IPS-NIHi7 (cell line): ENCODE measurements around the gene FUOM.

Experiments
- DNase-seq: peaks from one replicate; pipeline ENCODE4 v3.0.0; 2012; ENCODE audit warnings: mixed read lengths; ENCODE audit errors: extremely low spot score

The FUOM gene

DNA sequence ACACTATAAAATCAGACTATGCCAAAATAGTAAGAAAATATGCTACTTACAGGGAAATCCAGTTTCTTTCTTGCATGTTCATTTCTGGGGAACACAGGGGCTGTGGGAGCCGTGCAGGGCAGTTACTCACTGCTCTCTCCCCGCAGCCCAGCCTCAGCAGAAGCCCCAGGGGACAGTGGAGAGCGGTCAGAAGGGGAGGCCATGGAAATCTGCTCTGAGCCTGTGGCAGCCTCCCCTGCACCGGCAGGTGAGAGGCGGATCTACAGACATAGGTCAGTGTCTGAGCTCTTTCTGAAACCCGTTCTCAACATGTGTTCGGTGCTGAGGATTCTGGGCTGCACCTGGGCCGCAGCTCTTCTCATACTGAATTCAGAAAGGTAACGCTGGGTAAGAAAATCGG is 46.2 kb downstream of the FUOM start:
- DNase-seq: no peak

DNA sequence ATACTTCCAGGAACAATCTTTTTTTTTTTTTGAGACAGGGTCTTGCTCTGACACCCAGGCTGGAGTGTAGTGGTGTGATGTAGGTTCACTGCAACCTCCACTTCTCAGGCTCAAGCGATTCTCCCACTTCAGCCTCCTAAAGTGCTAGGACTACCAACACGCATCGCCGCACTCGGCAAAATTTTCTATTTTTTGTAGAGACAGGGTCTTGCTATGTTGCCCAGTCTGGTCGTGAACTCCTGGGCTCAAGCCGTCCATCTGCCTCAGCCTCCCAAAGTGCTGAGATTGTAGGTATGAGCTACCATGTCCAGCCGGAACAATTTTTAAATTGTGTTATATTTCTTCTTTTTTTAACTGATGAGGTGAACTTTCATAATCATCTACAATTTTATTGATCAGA is 47.0 kb downstream of the FUOM start:
- no peak for DNase-seq

DNA sequence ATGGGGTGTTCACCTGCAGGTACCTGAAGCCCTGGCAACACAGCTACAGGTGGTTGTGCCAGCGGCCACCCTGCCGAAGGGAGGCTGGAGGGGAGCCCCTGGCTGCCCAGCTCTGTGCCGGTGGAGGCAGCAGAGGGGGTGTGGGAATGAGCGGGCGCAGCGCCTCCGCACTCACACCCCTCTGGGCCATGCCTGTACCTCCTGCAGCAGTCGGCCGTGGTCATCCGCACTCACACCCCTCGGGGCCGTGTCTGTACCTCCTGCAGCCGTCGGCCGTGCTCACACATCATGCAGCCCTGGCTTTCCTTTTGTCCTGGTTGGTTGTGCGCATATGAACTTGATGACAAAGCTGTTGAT is 47.4 kb downstream of the FUOM start:
- DNase-seq: no peak

DNA sequence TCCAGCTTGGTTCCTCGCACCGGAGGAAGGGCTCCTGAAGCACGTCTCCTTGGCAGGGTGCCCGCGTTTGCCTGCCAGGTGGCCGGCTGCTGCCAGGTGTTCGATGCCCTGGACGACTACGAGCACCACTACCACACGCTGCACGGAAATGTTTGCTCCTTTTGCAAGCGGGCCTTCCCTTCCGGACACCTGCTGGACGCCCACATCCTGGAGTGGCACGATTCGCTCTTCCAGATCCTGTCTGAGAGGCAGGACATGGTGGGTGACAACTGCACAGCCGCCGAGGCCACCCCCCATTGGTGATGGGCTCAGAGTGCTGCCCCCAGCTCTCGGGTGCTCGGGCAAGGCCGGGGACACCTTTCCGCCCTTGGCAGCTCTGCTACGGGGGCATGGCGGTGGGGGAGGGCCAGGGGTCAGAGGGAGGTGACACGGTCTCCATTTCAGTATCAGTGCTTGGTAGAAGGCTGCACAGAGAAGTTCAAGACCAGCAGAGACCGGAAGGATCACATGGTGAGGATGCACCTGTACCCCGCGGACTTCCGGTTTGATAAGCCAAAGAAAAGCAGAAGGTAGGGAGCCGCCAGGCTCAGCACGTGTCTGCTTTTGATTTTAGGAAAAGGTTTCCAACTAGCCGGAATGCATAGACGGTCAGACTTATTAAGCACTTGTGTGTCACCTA is 48.0 kb downstream of the FUOM start:
- DNase-seq: no peak

DNA sequence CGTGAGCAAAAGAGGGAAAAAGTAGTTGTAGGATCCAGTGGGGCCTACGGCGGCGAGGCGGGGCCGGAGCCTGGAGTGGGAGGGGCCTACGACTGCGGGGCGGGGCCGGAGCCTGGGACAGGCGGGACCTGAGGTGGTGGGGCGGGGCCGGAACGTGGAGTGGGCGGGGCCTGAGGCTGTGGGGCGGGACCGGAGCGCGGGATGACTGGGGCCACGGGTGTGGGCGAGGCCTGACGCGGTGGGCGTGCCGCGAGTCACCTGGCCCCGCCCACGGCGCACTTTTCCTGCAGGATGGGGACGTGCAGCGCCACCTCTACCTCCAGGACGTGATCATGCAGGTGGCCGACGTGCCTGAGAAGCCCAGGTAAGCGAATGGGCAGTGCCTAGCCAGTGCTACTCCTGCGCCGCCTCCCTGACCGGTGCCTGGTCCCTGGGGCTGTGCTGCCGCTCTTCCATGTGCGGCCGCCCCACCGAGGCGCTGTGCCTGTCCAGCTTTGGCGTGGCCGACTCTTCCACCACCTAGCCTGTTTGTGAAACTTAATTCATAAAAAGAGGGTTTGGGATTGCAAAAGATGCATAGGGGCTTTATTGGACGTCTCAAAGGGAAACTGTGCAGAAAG is 48.6 kb downstream of the FUOM start:
- DNase-seq: peak; percentile 97

DNA sequence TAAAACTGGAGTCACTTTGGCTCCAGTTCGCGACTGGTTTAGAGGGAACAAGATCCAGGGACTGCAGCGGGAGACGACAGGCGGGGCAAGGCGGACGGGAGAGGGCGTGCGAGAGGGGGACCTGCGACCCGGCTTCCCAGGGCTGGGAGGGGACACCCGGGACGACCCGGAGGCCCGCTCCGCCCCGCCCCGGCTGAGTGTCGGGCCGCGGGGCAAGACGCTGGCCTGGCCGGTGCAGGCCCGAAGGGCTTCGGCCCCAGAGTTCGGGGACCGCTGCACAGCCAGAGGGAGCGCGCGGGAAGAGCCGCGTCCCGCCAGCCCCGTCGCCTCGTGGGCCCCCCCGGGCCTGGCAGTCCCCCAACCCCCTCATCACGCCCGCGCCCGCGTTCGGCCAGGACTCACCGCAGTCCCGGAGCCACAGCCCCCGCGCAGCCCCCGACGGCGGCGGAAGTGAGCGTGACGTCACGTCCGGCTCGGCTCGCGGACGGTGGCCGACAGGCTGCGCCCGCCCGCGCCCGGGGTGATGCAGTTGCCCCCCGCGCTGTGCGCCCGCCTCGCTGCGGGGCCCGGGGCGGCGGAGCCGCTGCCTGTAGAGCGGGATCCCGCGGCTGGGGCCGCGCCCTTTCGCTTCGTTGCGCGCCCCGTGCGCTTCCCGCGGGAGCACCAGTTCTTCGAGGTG is 49.3 kb downstream of the FUOM start, which contains the start of the genes TUBGCP2 and ZNF511:
Gene TUBGCP2 (minus strand): TSS at position 452 of the 679 bp plus-strand sequence. CDS start 5,931 bp downstream, outside the sequence.
Gene ZNF511 (plus strand): TSS at position 494 of the 679 bp plus-strand sequence. CDS start 30 bp downstream, at position 524.
- peak; percentile 85 for DNase-seq

DNA sequence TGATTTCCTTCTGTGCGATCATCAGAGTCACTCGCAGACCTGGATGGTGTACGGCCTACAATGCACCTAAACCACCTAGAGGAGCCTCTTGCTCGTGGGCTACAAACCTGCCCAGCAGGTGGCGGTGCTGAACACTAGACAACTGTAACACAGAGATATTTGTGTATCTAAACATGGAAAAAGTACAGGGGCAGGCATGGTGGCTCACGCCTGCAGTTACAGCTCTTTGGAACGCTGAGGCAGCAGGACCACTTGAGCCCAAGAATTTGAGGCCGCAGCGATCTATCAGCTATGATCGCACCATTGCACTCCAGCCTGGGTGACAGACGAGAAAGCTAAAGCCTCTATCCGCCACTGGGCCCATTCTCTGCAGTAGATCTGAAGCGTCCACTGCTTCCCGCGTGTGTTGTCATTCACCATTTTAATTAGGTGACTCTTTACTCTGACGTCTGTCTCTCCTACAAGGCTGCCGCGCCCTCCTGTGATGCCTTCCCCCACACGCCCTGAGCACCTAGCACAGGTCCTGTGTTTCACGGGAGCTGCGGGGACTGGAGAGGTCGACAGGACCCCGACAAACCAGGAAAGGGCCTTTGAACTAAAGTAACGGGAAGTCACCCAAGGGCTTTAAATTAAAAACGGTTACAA is 49.9 kb downstream of the FUOM start:
- peak; percentile 54 for DNase-seq

DNA sequence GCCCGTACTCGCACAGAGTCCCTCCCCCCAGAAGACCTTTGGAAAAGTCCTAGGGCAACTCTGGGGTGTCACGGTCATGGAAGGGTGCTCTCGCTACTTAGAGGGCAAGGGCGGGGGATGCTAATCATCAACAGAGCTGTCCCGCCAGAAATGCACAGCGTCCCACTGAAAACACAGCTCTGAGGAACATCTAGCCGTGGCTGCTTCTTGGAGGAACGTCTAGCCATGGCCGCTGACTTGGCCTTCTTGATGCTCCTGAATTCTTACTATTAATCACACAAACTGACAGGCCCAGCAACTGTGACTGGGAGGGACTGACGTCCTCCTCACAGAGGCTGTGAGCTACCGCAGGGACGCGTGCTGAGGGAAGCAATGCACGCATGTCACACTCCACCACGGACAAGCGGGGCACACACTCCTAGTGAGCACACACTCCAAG is 50.9 kb downstream of the FUOM start:
- DNase-seq: no peak

DNA sequence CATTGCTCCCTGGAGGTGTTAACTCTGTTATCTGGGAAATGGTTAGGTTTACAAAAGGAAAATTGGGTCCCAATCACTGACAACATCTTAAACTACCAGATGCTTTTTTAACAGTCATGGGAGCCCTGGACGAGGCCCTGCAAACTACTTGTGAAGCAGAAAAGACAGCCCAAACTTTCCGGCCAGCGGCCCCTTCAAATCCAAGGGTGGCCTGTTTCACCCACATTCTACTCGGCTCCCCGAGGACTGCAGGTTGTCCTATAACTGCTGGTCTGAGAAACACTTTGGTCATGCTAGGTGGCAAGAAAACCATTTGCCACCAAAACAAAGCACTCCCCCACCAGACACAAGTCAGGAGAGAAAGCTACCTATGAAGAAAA is 51.7 kb downstream of the FUOM start:
- no peak for DNase-seq
